Neutrophil (primary cell): ENCODE results near the gene CACNG1.

Source experiments
- H3K27ac ChIP-seq: fragments of 200-600 bp; sonication (generic); 2 replicates; pipeline ENCODE4 v1.5.1; 2016; ENCODE audit warnings: mild to moderate bottlenecking, moderate library complexity
- H3K27me3 ChIP-seq: fragments of 200-600 bp; sonication (generic); 2 replicates; pipeline ENCODE4 v1.6.0; 2016; ENCODE audit warnings: mild to moderate bottlenecking
- H3K36me3 ChIP-seq: fragments of 200-600 bp; sonication (generic); 2 replicates; pipeline ENCODE4 v1.5.1; 2017
- H3K4me1 ChIP-seq, 2 experiments: fragments of 200-600 bp in 1 of 2; sonication (generic) in 1 of 2; 1 replicate in 1 of 2; 2 replicates in 1 of 2; pipeline versions ENCODE4 v1.5.1 to v1.6.1; 2013 to 2016; ENCODE audit warnings: low read depth in 1 of 2, low read length in 1 of 2, mild to moderate bottlenecking in 1 of 2, moderate library complexity in 1 of 2; ENCODE audit not compliant: control insufficient read depth in 1 of 2, insufficient read depth in 1 of 2
- H3K4me3 ChIP-seq, 2 experiments: fragments of 200-600 bp in 1 of 2; sonication (generic) in 1 of 2; 1 replicate in 1 of 2; 2 replicates in 1 of 2; pipeline ENCODE4 v1.5.1; 2013 to 2016; ENCODE audit warnings: low read depth in 1 of 2, low read length in 1 of 2, mild to moderate bottlenecking in 1 of 2, moderate library complexity in 1 of 2
- H3K9me3 ChIP-seq: fragments of 200-600 bp; sonication (generic); 2 replicates; pipeline ENCODE4 v1.5.1; 2016
- CTCF ChIP-seq: fragments of 200-600 bp; sonication (generic); IDR thresholded peaks from 2 replicates; pipeline ENCODE4 v1.5.1; 2016; ENCODE audit warnings: antibody characterized with exemption

CACNG1 gene

GRCh38 chr17:67044016-67044772 is at the start of gene CACNG1:
CACNG1 (plus strand) TSS chr17:67044554; CDS start chr17:67044661, 107 bp downstream.
- no peaks in the 10 kb centered on the region for H3K4me1 ChIP-seq
- no peak for TF ChIP-seq CTCF
- H3K27me3 ChIP-seq = no peaks in the 10 kb centered on the region

GRCh38 chr17:66994930-66995535 is 49.3 kb upstream of the CACNG1 start:
- Histone ChIP-seq H3K4me1 (no peaks in the 10 kb centered on the region), H3K9me3 (no peaks in the 10 kb centered on the region), H3K4me3 (no peak overlapping the region), H3K27me3 (no peaks in the 10 kb centered on the region), H3K36me3 (no peaks in the 10 kb centered on the region), H3K27ac (no peak overlapping the region)
- TF ChIP-seq CTCF = no peak

More at GRCh38 chr17:67044016-67044772, at the start of gene CACNG1:
- Histone ChIP-seq H3K36me3 (no peaks in the 10 kb centered on the region), H3K27ac (no peak within 1 kb of the TSS), H3K9me3 (no peaks in the 10 kb centered on the region), H3K4me3 (no peak within 1 kb of the TSS)

GRCh38 chr17:66995944-66996343 is 48.4 kb upstream of the CACNG1 start:
- TF ChIP-seq CTCF = no peak
- H3K4me3 ChIP-seq = no peak overlapping the region
- H3K27me3 ChIP-seq = no peaks in the 10 kb centered on the region
- no peaks in the 10 kb centered on the region for H3K36me3 ChIP-seq
- no peaks in the 10 kb centered on the region for H3K4me1 ChIP-seq
- no peaks in the 10 kb centered on the region for H3K9me3 ChIP-seq
- no peak overlapping the region for H3K27ac ChIP-seq

- H3K27ac ChIP-seq = no peak overlapping the region
- TF ChIP-seq CTCF = no peak
- no peaks in the 10 kb centered on the region for H3K27me3 ChIP-seq
- no peaks in the 10 kb centered on the region for H3K36me3 ChIP-seq
- no peaks in the 10 kb centered on the region for H3K4me1 ChIP-seq
- H3K4me3 ChIP-seq = no peak overlapping the region
- H3K9me3 ChIP-seq = no peaks in the 10 kb centered on the region
Measured at GRCh38 chr17:66996926-66997325, 47.4 kb upstream of the CACNG1 start.

GRCh38 chr17:67003231-67003630 is 41.1 kb upstream of the CACNG1 start:
- no peaks in the 10 kb centered on the region for H3K9me3 ChIP-seq
- TF ChIP-seq CTCF = no peak
- H3K27ac ChIP-seq = no peak overlapping the region
- H3K4me3 ChIP-seq = no peak overlapping the region
- H3K36me3 ChIP-seq = no peaks in the 10 kb centered on the region
- H3K4me1 ChIP-seq = no peaks in the 10 kb centered on the region
- no peaks in the 10 kb centered on the region for H3K27me3 ChIP-seq
